ENCODE results near the gene C5AR1.

DNA sequence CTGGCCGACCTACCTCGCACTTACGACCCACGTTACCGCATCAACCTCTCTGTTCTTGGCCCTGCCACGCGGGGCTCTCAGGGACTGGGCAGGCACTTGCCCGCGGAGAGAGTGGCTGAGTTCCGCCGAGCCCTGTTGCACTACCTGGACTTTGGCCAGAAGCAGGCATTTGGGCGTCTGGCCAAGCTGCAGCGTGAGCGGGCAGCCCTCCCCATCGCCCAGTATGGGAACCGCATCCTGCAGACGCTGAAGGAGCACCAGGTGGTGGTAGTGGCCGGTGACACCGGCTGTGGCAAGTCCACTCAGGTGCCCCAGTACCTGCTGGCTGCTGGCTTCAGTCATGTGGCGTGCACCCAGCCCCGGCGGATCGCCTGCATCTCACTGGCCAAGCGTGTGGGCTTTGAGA lies 43.6 kb downstream of the C5AR1 start:
- TF ChIP-seq POLR2A (IDR thresholded peaks at IDR 0.05; ENCODE audit: low read depth, low read length) (no peak), PAX5 (IDR thresholded peaks at IDR 0.05; ENCODE audit: insufficient read depth, low read length, severe bottlenecking) (no peak), POLR2AphosphoS5 (IDR thresholded peaks at IDR 0.05; ENCODE audit: low read depth, low read length) (no peak), SPI1 (IDR thresholded peaks at IDR 0.05; ENCODE audit: low read depth, low read length) (no peak), POU2F2 (IDR thresholded peaks at IDR 0.05; ENCODE audit: low read depth, low read length) (no peak)
